HG03575 (cell line): Measurements from ENCODE around the gene ZNF232.
"Not testable (repeated sequence)": the region's sequence is repeated elsewhere in the genome, so short reads cannot be mapped to it uniquely, and the experiment has no call there.

Experiments
- ATAC-seq: cut with Tn5 transposase; IDR thresholded peaks from one replicate; pipeline ENCODE4 v1.9.1; 2021; ENCODE audit not compliant: unreplicated experiment, insufficient number of reproducible peaks, low FRiP score; ENCODE audit errors: extremely low read depth

Gene ZNF232

GRCh38 chr17:5111402-5112204, at the start of gene ZNF232:
ZNF232 (minus strand) TSS chr17:5111878; CDS start chr17:5111822, 56 bp downstream.
- no peak for ATAC-seq

DNA sequence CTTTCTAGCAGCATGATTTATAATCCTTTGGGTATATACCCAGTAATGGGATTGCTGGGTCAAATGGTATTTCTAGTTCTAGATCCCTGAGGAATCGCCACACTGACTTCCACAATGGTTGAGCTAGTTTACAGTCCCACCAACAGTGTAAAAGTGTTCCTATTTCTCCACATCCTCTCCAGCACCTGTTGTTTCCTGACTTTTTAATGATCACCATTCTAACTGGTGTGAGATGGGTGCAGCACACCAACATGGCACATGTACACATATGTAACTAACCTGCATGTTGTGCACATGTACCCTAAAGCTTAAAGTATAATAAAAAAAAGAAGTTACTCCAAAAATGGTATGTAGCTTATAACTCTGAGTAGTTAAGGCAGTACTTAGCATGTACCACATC, 49.0 kb upstream of the ZNF232 start:
- ATAC-seq = not testable (repeated sequence)

DNA sequence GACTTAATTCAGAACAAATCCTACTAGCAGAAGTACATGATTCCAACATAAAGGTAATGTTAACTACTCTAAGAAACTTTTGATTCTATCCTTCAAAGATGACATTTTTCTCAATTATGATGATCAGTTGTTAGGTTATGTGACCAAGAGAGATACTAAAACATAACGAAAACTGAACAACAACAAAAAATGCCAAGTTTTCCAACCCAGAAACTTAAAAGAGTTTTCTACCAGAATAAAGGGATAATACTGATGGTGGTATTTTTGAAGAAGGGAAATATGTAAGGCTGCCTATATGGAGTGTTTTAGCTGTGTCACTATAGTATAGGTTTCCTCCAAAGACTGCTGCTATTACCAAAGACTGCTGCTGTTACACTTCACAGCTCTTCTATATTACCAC, 34.4 kb upstream of the ZNF232 start:
- ATAC-seq = not testable (repeated sequence)

GRCh38 chr17:5142877-5143276, 31.2 kb upstream of the ZNF232 start:
- not testable (repeated sequence) for ATAC-seq

GRCh38 chr17:5139458-5139732, 27.7 kb upstream of the ZNF232 start:
- no peak for ATAC-seq

DNA sequence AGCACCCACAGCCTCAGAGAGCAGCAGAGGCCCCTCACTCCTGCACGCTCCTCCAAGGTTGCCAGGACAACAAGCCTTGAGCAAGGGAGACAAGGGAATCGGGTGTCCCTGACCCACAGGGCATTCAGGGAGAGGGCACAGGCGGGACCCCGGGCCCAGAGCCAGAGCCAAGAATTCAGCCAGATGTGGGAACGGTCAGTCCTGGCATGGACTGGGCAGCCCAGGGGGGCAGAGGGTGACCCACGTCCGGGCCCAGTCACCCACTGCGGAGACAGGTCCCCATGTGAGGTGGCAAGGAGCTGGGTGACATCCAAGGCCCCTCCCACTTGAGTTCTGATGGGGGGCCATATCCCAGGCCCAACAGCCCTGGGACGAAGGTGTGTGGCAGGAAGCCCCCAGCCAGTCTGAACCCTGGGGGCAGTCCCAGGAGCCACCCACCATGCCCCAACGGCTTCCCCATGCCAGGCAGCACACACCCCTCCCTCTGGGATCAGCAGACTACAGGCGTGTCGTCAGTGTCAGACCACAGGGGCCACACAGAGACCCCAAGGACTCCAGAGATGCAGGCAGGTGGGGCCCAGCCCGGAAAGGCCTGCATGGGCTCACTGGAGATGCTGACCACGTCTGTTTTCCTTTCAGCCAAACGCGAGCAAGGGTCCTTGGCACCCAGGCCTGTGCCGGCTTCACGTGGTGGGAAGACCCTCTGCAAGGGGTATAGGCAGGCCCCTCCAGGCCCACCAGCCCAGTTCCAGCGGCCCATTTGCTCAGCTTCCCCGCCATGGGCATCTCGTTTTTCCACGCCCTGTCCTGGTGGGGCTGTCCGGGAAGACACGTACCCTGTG, 27.2 kb upstream of the ZNF232 start:
- no peak for ATAC-seq

- not testable (repeated sequence) for ATAC-seq
Measured at GRCh38 chr17:5138198-5138544, 26.5 kb upstream of the ZNF232 start.

- not testable (repeated sequence) for ATAC-seq
Measured at GRCh38 chr17:5137511-5138197, 26.0 kb upstream of the ZNF232 start.

DNA sequence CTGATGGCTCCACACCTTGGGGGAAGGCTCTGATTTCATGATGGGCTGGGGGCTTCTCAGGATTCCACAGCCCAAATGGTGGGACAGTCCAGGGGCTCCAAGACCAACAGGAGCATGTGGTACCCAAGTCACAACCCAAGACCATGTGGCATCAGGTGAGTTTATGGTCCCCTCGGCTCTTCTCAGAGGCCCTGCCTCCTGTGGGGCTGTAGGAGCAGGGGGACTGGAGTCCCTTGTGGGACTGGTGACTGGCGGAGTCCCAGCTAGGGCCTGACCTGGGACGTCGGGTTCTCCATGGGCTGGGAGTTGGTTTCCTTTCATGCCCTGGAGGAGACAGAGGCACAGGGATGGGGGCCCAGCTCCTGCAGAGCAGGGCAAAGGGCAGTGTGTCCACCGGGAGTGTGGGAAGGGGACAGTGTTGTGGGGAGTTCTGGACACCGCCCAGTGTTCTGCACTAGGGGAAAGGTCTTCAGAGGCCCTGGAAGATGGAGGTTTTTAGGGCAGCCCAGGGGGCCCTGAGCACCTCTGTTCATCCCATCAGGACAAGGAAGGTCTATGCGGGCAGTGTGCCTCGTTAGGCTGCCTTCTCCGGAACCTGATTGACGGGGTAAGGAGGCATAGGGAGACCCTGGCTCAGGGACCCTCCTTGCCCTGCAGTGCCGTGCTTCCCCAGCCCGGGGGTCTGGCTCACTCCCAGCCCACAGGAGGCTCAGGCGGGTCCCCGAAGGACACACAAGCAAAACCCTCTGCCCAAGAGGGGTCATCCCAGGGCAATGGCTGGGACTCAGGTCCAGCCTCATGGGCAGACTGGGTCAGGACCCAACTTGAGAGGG, 25.1 kb upstream of the ZNF232 start:
- not testable (repeated sequence) for ATAC-seq

- ATAC-seq = no peak
Measured at GRCh38 chr17:5135726-5136579, 24.3 kb upstream of the ZNF232 start.

DNA sequence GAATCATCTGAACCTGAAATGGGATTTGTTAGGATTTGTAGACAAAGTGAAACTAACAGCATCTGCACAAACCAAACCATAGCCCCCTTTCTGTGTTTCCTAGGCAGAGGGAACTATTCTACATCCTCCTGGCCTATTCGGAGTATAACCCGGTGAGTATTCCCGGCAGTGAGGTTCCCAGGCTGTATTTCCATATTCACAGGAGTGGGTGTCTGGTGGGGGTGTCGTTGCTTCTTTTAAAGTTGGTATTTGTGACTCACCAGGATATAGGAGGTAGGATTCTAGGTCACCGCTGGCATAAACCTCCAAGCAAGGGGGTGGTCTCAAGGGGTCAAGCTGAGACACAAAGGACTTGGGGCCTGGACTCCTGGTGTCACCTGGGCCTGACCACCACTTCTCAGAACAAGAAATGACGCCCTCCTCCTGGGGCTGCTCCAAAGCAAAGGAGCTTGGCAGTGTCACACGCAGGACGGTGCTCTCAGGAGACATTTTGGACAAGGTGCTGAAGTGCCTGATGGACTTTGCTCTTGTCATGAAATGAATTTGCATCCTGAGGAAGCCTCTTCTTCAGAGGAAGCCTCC, 23.5 kb upstream of the ZNF232 start:
- ATAC-seq = not testable (repeated sequence)

DNA sequence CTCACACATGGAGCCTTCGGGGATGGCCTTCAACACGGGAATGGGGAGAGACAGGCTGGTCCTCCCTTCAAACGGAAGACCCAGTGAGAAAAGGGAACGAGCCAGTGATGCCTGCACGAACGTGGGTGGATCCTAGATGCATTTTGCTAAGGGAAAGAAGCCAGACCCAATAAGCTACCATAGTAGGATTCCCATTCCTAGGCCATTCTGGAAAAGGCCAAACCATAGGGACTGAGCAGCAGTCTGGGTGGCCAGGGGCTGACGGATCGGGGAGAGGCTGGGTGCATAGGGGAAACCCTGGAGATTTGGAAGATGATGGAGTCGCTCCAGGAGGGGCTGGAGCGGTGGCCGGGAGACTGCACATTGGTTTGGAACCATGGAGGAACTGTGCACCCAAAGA, 22.9 kb upstream of the ZNF232 start:
- ATAC-seq = not testable (repeated sequence)

DNA sequence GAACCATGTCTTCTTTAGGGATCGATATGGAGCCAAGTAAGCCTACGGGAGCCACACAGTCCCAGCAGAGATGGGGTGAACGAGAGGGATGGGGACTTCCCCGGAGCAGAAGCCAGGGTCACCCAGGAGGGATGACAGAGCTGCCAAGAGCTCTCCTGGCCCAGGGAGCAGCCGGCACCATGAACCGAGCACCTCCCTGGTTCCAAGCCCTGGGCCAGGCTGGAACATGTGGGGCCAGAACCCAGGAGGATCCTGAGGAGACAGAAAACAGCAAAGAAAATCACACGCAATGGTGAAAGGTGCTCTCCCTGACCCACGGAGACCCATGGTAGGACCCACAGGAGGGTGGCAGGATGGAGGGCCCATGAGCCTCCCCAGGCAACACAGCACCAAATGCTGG, 22.3 kb upstream of the ZNF232 start:
- ATAC-seq = not testable (repeated sequence)

GRCh38 chr17:5133311-5133710, 21.6 kb upstream of the ZNF232 start:
- ATAC-seq = no peak

DNA sequence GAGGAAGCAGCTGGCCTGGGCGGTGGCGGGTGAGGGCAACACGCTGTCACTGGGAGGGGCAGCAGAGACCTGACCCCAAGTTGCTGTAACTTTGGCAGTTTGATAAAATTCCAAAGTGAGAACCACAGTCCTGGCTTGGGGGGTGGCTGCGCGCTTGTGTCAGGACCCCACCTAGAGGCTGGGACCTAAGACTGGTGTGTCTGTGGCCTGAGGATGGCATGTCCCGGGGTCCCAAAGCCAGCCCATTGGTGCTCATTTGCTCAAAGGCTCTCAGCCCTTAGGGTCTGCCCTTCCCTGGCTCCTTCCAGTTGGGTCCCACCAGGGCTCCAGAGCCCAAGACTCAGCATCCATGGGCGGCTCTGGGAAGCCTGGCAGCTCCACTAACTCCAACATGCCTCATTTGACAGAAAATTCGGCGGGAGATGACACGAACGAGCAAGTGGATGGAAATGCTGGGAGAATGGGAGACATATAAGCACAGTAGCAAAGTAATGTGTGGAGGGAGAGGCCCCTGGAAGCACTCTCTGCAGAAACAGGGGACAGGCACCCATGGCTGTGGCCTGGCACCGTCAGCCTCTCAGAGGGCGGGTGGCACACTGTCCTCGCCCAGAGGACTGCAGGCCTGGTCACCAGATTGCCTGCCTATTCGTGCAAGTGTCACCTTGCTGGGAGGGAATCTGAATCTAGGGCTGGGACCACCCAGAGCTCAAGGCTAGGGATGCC, 21.0 kb upstream of the ZNF232 start:
- ATAC-seq = not testable (repeated sequence)

DNA sequence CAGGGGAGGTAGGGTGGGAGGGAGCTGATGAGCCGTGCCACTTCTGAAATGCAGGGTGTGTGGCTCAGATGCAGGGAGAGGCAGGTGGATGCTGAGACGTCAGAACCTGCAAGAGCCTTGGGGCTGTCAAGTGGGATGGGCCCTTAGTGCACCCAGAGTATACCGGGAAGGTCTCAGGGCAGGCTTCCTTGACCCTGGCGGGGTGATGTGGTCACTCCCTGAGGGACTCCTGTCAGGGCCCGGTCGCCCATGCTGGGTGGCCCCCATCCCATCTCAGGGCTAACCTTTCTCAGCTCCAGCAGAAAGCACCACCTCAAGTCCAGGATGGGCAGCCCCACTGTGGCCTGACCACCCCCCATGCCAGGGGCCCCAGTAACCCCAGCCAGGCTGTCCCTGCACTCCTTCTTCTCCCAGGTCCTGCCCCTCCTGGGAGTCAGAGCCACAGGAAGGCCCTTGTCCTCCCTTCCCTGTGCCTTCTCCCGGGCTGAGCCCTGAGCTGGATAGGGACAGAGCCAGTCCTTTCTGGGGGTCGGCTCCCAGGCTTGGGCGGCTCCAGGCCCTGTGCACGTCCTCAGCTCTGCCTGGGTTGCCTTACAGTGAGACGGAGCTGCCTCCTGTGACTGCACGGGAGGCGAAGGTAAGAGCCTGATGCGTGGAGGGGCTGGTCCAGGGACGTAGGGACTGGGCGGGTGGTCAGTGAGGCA, 20.3 kb upstream of the ZNF232 start:
- not testable (repeated sequence) for ATAC-seq
